CD4-positive, alpha-beta T cell treated with Interferon gamma for 1 hour (primary cell): ENCODE measurements around the gene CD84.
"Not testable (repeated sequence)": the region's sequence is repeated elsewhere in the genome, so short reads cannot be mapped to it uniquely, and the experiment has no call there.

Source experiments
- DNase-seq: peaks from one replicate; pipeline ENCODE4 v3.0.0-alpha.2; 2020

The CD84 gene, protein sequence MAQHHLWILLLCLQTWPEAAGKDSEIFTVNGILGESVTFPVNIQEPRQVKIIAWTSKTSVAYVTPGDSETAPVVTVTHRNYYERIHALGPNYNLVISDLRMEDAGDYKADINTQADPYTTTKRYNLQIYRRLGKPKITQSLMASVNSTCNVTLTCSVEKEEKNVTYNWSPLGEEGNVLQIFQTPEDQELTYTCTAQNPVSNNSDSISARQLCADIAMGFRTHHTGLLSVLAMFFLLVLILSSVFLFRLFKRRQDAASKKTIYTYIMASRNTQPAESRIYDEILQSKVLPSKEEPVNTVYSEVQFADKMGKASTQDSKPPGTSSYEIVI

DNA sequence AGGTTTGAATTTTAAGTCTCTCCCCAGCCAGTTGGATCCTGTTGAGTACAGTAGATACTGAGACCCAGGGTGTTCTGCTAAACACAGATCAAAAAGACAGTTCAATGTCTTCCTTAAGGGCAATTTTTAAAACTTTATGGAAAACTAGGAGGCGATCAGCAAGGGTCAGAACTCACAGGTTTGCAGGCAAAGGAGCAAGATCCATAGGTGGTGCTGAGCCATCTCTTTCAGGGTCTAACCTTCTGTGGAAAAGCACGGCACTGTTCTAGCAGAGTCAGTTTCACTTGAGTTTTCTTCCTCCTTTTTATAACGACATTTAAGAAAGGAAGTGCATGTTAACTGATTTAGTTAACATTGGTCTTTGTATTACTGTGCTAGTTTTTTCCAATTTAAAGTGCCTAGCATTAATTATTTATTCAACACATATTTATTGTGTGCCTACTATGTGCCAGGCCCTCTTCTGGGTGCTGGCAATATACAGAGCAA lies at the start of gene CD84:
Gene CD84, minus strand, starts transcription at position 281 of the 486 bp plus-strand sequence. Its CDS starts 59 bp downstream, at position 222.
- no peak for DNase-seq

DNA sequence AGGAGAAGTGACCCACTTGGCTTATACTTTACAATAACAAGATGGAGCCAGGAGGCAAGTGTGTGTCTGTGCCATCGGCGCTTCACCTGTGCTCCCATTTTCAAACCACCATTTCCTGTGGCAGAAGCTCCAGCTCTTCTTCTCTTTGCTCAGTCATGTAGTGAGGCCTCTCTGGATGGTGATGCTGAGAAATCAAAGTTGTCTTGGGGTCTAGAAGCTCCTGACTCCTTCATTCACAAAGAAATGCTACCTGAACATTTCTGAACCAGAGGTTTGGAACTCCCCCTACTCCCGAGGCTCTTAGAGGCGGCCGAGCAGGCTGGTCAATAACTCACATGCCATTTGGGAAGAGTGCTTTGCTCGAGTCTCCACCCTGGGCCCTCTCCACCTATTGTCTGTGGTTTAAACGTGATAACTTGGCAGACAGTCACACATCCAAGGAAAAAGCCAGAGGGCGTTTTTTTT lies 49.5 kb upstream of the CD84 start:
- peak; percentile 14 for DNase-seq

DNA sequence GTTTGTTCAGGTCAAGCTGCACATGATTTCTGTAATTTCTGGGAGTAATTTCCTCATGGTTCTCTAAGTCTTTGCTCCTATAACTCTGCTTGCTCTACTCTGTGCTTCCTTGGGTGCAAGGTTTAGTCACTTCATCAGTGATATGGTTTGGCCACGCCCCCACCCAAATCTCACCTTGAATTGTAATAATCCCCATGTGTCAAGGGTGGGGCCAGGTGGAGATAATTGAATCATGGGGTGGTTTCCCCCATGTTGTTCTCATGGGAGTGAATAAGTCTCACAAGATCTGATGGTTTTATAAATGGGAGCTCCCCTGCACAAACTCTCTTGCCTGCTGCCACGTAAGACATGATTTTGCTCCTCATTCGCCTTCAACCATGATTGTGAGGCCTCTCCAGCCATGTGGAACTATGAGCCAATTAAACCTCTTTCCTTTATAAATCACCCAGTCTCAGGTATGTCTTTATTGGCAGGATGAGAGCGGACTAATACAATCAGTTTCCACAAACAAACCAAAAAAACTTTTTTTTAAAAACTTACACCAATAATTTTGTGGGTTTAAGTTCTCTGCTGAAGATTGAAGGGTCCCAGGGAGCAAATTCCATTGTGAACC lies 48.5 kb upstream of the CD84 start:
- DNase-seq, result not testable (repeated sequence)

DNA sequence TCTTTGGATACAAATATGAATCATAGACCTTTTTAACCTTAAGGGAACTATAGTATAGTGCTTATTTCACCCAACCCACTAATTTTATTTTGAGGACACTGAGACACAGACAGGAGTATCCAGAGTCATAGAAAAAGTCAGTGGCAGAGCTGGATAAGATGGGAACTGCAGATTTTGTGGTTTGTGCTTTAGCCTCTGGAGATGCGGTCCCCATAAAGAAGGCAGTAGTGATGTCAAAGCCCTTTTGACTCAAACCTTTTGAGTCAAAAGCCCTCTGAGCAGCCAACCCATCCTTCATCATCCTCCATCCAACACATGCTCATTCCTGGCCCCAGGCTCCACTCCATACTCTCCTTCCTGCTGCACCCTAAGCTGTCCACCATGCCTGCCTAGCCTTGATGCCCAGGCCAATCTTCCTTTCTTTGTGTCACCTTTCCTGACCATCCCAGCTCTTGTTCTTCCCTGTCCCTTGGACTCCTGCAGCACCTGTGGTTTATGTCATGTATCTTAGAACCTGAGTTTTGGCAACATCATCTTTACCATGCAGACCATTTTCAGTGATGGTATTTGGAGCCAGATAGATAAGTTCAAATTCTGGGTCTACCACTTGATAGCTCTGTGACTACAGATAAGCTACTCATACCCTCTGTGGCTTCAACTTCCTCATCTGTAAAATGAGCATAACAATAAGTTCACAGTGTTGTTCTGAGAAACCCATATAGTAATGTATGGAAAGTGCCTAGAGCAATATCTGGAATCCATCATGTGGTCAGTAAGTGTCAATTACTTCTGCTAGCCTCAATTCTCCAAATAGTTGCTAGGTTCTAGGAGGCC lies 47.4 kb upstream of the CD84 start:
- DNase-seq, result no peak

DNA sequence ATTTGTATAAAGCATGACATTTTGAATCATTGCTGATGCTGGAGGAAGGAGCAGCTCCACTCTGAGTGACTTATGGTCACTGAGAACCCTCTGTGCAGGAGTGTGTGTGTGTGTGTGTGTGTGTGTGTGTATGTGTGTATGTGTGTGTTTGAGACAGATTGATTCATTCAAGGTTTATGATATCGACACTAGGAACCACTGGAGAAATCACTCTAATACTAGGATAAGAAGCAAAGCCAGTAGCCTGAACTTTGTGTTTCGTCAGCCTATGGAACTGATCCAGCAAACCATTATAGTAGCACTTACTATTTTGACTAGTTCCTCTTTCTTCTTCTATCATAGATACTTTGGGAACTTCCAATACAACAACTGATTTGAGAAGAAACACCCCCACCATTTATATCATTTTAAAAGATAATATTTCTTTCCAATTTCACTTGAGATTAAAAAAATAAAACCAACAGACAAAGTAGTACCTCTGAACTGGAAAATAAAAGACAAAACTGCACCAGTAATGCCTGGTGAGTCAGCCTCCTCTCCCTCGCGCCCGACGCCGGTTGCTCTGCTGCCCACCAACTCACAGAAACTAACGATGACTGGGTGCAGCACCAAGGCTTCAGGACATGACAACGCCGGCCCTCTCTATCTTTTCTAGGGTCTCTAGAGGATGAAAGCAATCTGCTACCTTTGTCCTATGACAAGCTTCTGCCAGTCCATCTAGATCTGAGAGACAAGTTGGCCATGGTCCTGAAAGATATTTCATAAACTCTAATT lies 46.6 kb upstream of the CD84 start:
- peak; percentile 20 for DNase-seq

DNA sequence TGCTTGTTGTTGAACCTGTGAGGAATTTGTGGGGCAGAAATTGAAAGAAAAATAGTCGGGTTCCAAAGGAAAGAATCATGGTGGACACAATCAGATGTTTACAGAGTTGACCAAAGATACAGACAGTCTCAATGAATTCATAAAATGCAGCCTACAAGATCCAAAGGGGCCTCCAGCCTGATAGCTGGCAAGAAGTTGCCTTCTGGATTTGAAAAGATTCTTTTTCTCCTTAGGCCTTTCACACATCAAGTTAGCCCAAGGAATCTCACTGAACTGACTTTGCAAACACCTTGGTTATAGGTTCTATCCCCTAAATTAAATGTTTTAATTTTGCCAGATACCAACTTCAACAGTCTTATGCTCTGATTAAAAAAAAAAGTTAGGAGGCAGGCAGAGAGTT lies 46.0 kb upstream of the CD84 start:
- DNase-seq, result no peak

DNA sequence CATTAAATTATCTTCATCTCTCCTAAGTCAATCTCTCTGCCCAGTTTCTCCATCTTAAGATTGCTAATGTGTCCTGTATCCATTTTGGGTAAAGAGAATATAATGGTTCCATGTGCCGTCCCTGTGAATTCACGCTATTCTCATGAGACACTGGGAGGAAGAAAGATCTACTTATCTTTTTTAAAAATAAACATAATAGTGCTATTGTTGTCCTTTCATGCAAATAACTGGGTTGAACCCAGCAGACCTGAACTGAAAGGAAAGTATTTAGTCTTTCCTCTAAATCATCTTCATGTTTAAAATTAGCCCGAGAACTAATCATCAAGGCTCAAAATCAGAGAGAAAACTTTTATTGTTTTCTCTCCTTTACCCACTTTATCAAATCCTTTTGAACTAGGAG lies 45.2 kb upstream of the CD84 start:
- DNase-seq, result no peak

DNA sequence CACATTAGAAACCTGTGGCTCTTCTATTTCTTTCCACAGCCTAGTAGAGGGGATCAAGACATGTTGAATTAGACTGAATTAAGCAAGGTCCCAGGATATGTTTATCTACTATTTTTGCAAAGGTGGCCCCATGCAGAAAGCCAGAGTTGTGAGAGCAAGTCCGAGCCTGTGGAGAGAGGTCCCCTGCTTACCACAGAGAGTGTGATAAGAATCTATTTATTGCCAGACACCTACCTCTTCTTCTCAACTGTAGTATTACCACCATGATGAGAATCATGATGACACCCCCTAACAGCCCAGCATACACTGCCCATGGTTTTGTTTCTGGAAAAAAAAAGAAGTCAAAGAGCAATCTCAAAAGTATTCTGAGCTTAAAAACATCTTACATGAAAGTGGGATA lies 44.6 kb upstream of the CD84 start:
- no peak for DNase-seq

DNA sequence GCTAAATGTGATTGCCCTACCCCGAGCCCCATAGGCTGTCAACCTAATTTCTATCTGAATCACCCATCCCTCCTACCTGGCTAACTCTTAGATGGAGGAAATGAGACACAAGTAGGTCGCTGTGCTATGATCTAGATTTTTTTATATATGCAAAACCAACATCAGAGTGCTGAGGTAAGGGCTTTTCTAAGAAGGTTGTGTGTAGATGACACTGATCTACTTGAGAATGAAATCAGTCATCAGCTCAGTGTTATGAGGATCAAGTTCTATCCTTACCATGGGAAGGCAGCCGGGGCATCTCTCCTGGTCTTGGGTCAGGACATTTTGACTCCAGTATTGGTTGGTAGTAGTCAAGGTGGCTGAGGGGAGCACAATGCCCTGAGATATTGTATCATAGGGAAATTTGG lies 43.9 kb upstream of the CD84 start:
- no peak for DNase-seq

DNA sequence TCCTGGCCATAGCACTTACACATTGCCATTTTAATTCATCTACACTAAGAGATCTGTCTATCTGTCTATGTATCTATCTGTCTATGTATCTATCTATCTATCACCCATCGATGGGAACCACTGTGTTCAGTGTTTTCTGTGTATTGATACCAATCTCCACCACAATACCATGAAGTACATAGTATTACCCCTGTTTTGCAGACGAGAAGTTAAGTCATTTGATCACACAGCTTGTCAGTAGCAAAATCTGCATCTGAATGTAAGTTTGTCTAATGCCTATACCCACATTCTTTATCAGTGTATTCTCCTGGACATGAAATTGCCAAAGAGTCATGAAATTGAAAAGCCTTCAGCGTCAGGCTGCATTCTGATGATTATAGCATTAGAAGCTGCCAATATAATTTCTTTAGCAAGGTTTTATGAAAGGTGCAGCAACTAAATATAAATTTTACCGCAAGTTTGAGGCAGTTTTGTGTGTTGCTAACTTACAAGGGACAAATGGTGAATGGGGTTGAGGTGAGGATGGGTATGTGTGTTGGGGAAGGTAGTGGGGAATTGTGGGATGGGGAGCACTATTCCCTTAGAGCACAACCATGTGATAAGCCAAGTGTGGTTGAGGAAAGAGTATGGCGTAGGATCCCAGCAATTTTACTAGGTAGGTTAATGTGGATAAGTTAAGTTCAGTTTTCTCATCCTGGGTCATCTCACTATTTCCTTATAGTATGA lies 43.4 kb upstream of the CD84 start:
- no peak for DNase-seq

DNA sequence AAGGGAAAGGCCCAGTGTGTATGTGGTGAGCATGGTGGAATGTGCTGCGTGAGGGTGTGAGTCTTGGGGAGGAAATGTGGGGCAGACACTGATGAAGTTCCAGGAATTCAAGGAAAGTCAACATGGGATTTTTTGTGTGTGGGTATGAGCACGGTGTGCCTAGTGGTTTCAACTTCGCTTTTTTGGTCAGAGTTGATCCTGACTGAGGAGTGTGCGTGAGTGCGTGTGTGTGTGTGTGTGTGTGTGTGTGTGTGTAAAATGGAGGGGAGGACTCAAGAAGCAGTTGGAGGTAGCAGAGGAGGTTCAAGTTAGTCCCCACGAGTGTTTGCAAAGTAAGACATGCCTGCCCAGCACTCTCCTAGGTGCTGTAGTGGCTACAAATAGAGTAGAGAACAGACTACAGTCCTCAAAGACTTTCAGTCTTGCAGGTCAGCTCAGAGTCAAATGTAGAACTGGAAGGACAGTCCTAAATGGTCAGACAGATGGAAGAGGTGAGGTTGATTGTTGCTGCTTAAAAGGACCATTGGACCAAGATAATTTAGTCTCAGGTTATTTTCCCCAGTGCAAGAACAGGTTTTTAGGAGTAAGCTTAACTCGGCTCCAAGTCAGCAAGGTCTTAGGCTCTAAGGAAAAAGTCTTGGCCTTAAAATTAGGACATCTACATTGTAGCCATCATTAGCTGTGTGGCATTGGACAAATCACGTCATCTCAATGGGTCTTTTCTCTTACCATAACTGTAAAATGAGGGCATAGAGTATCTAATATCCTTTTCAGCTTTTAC lies 42.5 kb upstream of the CD84 start:
- DNase-seq, result peak; percentile 19

DNA sequence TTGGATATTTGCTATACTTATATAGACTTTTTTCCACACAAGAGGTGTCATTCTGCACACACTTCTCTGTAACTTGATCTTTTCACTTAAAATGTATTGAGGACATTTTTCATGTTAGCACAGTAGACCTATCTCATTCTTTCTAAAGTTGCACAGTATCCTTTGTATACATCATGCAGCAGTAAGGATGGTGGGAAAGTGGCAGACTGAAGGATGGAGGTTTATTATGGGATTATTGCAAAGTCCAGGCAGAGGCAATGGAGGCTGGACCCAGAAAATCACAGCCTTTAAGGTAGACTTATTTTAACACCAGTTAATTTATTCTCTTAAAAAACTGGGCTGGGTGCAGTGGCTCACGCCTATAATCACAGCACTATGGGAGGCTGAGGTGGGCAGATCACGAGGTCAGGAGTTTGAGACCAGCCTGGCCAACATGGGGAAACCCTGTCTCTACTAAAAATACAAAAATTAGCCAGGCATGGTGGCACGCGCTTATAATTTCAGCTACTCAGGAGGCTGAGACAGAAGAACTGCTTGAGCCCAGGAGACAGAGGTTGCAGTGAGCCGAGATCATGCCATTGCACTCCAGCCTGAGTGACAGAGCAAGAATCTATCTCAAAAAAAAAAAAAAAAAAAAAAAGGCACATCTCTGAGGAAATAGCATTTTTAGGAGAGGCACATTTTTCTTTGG lies 41.8 kb upstream of the CD84 start:
- DNase-seq, result no peak

DNA sequence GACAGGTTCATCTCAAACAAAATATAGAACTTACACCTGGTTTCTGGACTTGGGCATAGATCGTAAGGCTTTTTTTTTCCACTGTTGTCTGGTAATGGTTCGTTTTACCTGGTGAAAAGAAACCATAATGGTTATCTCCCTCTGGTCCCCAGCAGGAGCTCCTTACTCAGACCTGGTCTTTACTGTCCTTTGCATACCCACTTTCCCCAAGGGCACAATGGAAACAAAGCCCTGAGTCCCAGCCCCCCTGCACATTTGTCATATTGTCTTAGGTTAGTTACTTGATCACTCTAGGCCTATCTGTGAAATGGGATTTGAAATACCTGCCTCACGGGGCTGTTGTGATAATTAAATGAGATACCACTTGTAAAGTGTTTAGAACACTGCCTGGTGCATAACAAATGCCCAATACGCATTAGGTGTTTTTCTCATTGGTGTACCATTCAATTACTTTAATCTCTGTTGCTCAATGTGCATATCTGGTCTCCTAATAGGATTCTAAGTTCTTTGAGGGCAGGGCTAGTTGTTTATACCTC lies 40.5 kb upstream of the CD84 start:
- DNase-seq, result no peak

DNA sequence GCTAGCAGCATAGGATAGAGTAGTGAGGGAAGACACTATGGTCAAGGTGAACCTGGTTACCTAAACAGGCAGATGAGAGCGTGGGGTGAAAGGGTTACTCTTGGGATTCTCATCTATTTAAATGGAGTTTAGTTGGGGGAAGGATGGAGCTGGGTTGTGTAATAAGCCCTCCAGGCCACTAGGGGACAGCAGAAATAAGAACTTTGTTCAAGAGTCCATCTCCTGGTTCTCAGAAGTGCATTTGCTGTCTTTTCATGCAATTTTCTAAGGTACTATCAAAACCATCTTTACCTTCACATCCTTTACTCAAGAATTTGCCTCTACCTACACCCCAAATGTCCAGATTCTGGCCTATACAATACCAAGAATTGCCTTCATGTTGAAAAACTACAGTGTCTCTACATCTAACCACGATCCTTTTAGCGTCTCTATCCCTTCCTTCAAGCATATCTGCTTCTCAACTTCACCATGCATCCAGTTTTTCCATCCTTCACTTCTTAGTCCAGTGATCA lies 39.5 kb upstream of the CD84 start:
- DNase-seq, result peak; percentile 25

DNA sequence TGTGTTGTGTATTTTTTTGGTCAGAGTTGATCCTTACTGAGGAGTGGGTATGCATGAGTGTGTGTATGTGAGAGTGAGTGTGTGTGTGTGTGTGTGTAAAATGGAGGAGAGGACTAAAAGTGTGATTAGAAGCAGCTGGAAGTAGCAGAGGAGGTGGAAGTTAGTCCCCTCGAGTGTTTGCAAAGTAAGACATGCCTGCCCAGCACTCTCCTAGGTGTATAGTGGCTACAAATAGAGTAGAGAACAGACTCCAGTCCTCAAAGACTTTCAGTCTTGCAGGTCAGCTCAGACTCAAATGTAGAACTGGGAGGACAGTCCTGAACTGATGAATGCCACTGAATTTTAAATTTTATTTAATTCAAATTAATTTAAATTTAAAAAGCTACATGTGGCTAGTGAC lies 39.0 kb upstream of the CD84 start:
- no peak for DNase-seq

DNA sequence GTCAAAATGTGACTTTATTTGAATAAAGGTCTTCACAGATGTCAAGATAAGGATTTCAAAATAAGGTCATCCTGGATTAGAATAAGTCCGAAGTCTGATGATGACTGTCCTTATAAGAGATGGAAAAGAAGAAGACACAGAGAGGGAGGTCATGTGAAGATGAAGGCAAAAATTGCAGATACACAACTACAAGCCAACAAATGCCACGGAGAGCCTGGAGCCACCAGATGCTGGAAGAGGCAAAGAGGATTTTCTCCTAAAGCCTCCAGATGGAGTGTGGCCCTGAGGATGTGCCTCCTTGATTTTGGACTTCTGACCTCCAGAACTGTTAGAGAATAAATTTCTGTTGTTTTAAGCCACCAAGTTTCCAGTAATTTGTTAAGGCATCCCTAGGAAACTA lies 36.4 kb upstream of the CD84 start:
- no peak for DNase-seq

DNA sequence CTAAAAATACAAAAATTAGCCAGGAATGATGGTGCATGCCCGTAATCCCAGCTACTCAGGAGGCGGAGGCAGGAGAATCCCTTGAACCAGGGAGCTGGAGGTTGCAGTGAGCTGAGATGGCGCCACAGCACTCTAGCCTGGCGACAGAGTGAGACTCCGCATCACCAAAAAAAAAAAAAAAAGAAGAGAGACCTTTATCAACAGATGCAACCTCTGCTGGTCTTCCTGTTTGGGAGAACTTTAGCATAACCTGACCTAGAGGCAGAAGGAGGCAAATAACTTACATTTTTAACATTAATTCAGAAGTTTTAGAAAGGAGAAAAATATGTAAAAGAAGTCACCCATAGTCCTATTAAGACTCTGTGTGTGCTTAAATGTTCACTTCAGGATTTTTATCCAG lies 35.1 kb upstream of the CD84 start:
- DNase-seq, result no peak

DNA sequence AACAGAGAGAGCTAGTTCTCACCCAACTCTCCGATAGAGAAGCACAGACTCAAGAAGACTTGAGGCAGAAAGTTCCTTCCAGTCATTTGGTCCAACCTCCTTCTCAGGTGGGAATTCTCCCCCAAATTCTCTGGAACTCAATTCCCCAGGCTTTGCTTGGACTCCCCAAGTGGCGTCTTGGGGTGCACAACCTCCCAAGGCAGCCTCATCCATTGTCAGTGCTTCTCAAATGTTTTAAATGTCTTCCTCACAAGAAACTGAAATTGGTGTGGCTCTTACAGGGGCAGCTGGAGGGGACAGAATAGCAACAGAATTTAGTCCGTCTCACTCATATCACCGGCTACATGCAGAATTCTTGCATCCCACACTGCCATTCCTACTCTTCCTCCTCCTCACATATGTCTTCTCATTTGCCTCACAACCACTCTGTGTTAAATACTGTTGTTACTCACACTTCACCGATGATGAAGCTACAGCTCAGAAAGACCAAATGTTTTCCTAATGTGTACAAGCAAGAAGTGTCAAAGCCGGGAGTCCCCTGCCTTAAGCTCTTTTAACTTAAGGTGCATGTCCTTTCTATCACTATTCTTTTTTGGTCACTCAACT lies 33.4 kb upstream of the CD84 start:
- DNase-seq, result no peak

DNA sequence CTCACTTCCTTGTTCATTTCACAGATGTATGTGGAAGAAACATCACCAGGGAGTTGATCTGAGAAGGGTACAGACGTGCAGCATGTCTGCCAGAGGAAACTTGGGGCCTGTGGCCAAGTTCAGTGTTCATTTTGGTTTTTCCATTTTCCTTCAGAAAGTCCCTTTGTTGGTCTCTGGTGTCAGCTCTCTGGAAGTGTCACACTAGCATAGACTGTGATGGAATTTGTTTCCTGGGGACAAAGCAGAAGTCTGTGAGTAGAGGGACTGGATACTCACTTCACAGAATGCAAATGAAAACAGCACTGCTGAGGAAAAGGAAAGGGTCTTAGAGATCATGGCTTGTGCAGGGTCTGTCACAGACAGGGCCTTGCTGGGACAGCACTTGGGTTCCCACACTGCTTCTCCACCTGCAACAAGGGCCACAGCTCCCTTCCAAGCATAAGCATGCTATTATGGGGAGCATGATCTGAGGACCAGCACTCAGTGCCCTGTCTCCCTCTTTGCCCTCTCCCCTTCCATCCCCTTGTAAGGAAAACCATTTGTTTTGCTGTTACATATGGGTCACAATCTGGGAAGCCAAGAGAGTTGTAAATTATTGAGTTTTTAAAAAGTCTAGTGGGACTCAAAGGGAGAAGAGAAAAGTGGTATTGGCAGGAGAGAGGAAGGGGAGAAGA lies 31.4 kb upstream of the CD84 start:
- no peak for DNase-seq
